ENCODE results near the gene COL18A1. TPM values are rescaled to one million over a fixed set of nuclear protein-coding genes. Genes with fewer than 3 reads are reported as not detected.

Gene COL18A1
- polyA plus RNA-seq, 3 donors, result 0.80 to 4.1 (median 1.1) TPM

- 80% methylated on average over 46 of the region's 47 CpGs for WGBS (ENCODE audit: insufficient coverage)
- Histone ChIP-seq H3K4me1 (ENCODE audit: control insufficient read depth in 1 of 2, insufficient read depth in 2 of 2, low read length in 2 of 2) (no peaks in the 10 kb centered on the region), H3K9ac (ENCODE audit: insufficient read depth, low read length, poor library complexity, severe bottlenecking) (no peak overlapping the region), H3K4me3 (replicated peaks in 1 of 3; ENCODE audit: low read depth in 2 of 3, low read length in 3 of 3) (no peak overlapping the region), H3K27ac (ENCODE audit: low read depth in 1 of 2, low read length in 2 of 2) (no peak overlapping the region), H3K36me3 (replicated peaks in 1 of 2; ENCODE audit: control insufficient read depth in 1 of 2, insufficient read depth in 2 of 2, low read length in 2 of 2) (no peaks in the 10 kb centered on the region), H2AFZ (ENCODE audit: insufficient read depth, low read depth, low read length, poor library complexity, severe bottlenecking) (no peak overlapping the region), H3K27me3 (ENCODE audit: control insufficient read depth in 2 of 2, insufficient read depth in 2 of 2, low read length in 2 of 2) (no peaks in the 10 kb centered on the region), H3K4me2 (replicated peaks; ENCODE audit: extremely low read depth, low read length, poor library complexity, severe bottlenecking) (no peak overlapping the region), H3K79me2 (ENCODE audit: insufficient read depth, low read length) (no peaks in the 10 kb centered on the region), H4K20me1 (ENCODE audit: insufficient read depth, low read length) (no peaks in the 10 kb centered on the region), H3K9me3 (replicated peaks in 1 of 2; ENCODE audit: control insufficient read depth in 1 of 2, insufficient read depth in 1 of 2, low read length in 2 of 2) (peaks cover 8 to 9% of the 10 kb centered on the region in 2 donors)
- no peak for TF ChIP-seq CTCF (IDR thresholded peaks at IDR 0.05)
- Mint-ChIP-seq H3K27me3 (ENCODE audit: low read depth in 3 of 3) (peaks cover 2 to 11% (median 5%) of the 10 kb centered on the region in 3 donors), H3K36me3 (no peaks in the 10 kb centered on the region), H3K9me3 (peaks cover 0 to 12% (median 0%) of the 10 kb centered on the region in 7 donors), H3K27ac (no peak overlapping the region), H3K4me1 (no peaks in the 10 kb centered on the region), H3K4me3 (no peak overlapping the region)
- no peak for DNase-seq
- intact Hi-C loops (cut with micrococcal nuclease), result no loop called here
These were observed 51.0 kb downstream of the COL18A1 start for GRCh38 chr21:45455674-45456583.

GRCh38 chr21:45456584-45457160 lies 51.7 kb downstream of the COL18A1 start:
- no peak for TF ChIP-seq CTCF (IDR thresholded peaks at IDR 0.05)
- peaks cover 2 to 14% (median 8%) of the 10 kb centered on the region in 3 donors for H3K27me3 Mint-ChIP-seq (ENCODE audit: low read depth in 3 of 3)
- no peaks in the 10 kb centered on the region for H3K36me3 Mint-ChIP-seq
- H3K4me3 Mint-ChIP-seq, result no peak overlapping the region
- H3K27ac Mint-ChIP-seq, result no peak overlapping the region
- DNase-seq, result no peak
- H3K36me3 ChIP-seq (replicated peaks in 1 of 2; ENCODE audit: control insufficient read depth in 1 of 2, insufficient read depth in 2 of 2, low read length in 2 of 2), result no peaks in the 10 kb centered on the region
- intact Hi-C loops (cut with micrococcal nuclease), result no loop called here
- H2AFZ ChIP-seq (ENCODE audit: insufficient read depth, low read depth, low read length, poor library complexity, severe bottlenecking), result no peak overlapping the region
- no peaks in the 10 kb centered on the region for H3K4me1 Mint-ChIP-seq
- no peaks in the 10 kb centered on the region for H3K79me2 ChIP-seq (ENCODE audit: insufficient read depth, low read length)
- 94% methylated on average over 33 of the region's 38 CpGs for WGBS (ENCODE audit: insufficient coverage)
- H3K27ac ChIP-seq (ENCODE audit: low read depth in 1 of 2, low read length in 2 of 2), result no peak overlapping the region
- no peak overlapping the region for H3K4me2 ChIP-seq (replicated peaks; ENCODE audit: extremely low read depth, low read length, poor library complexity, severe bottlenecking)
- no peak overlapping the region for H3K4me3 ChIP-seq (replicated peaks in 1 of 3; ENCODE audit: low read depth in 2 of 3, low read length in 3 of 3)
- peaks cover 8 to 9% of the 10 kb centered on the region in 2 donors for H3K9me3 ChIP-seq (replicated peaks in 1 of 2; ENCODE audit: control insufficient read depth in 1 of 2, insufficient read depth in 1 of 2, low read length in 2 of 2)
- no peaks in the 10 kb centered on the region for H3K4me1 ChIP-seq (ENCODE audit: control insufficient read depth in 1 of 2, insufficient read depth in 2 of 2, low read length in 2 of 2)
- H4K20me1 ChIP-seq (ENCODE audit: insufficient read depth, low read length), result no peaks in the 10 kb centered on the region
- H3K9ac ChIP-seq (ENCODE audit: insufficient read depth, low read length, poor library complexity, severe bottlenecking), result no peak overlapping the region
- H3K27me3 ChIP-seq (ENCODE audit: control insufficient read depth in 2 of 2, insufficient read depth in 2 of 2, low read length in 2 of 2), result no peaks in the 10 kb centered on the region
- H3K9me3 Mint-ChIP-seq, result peaks cover 0 to 15% (median 3%) of the 10 kb centered on the region in 7 donors

Data from CD14-positive monocyte (primary cell).